NCI-H2081 treated with DMSO at 0.1 percent for 48 hours (cell line): ENCODE results near the gene NUDC.
"Not testable (repeated sequence)": the region's sequence is repeated elsewhere in the genome, so short reads cannot be mapped to it uniquely, and the experiment has no call there.

ENCODE experiments used
- DNase-seq: peaks from one replicate; lab custom pipeline; 2025; lab: John Stamatoyannopoulos, UW

NUDC gene

DNA sequence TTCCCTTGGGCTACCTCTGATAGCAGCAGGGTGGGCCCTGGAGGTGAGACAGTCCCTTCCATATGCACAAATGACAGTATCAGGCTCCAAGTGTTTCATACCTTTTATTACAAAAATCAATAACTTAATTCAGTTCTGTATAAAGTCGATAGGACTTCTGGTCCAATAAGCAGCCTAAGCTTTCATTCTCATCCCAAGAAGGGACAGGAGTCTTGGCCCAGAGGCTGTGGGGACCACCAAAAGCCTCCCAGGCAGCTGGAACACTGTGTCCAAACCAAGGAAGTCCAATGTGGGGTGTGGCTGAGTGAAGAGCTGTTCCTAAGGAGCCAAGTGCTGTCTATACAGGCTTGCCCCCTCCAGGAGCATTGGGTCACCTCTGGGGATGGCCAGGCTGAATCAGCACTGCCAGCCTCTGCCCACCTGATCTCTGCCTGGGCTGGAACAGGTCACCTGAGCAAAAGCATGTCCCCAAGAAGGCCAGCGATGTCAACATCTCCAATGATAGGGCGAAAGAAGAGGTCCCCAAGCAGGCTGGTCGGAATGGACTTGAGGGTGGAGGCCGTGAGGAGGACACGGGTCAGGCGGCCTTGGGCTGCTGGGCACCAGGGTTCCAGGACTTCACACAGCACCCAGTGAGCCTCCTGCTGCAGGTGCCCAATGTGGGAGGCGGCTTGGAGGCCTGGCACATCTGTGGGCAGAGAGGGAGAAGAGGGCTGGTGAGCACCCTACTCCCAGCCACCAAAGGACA is 10.0 kb upstream of the NUDC start:
- no peak for DNase-seq

DNA sequence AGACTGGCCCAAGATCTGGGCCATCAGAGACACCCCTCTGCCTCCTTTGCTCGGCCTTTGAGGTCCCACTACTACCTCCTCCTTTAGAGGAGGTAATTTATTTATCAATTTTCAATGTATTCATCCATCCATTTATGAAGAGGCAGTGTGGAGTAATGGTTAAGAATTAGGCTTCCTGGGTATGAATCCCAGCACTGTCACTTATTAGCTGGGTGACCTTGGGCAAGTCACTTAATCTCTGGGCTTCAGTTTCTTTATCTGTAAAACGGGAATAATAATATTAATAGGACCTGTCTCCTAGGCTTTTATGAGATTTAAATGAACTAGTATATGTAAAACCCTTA is 9.4 kb upstream of the NUDC start:
- no peak for DNase-seq

DNA sequence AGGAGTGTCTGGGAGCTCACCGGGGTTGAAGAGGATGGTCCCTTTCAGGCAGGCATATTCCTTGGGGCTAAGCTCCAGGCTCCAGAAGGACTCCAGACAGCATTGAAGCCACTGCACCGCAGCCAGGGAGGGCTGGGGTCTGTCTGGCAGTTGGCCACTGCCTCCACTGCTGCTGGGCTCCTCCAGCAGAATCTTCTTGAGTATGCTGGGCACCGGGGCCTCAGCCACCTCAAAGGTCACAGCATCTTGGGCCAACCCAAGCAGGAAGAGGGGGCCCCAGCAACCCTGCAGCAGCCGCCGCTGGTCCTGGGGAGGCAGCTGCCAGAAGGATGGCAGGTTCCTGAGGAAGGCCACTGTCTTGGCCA is 8.2 kb upstream of the NUDC start:
- no peak for DNase-seq

DNA sequence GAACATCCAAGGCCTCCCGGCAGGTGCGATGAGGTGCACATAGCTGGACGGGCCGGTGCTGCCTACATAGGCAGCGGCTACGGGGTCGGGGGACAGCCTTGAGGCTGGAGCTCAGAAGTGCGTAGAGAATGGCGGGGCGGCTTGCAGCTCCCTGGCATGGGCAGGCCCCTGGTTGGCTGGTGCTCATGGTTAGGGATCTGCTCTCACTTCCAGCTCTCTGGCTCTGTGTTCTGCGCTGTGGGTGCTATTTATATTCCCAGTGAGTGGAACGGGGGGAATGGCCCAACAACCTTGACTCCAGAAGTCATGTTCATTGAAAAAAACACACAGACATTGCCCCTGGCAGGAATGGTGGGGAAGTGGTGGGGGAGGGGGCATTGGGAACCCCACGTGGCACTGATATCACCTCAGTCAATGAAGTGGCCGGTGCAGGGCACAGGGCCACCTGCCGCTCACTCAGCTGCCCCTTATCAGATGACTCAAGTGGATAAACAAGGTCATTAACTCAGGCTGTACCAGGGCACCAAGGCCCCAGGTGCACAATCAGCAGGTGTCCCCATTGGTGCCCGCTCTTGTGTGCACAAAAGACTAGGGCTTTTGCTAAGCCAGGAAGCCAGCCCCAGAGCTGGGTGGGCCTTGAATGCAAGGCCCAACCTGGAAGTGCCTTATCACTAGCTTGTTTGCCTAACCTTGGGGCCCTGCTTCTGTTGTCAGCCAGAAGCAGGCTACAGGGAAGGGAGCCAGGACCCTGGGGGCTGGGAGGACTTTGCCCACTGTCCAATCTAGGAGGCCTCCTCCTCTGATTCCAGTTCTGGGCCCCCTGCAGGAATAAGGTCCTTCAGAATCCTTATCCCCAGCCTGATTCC is 7.6 kb upstream of the NUDC start, which contains the start of gene NR0B2:
NR0B2 (minus strand) TSS at position 222 of the 866 bp plus-strand sequence; CDS start at position 187, 35 bp downstream.
- peak; percentile 76 for DNase-seq

DNA sequence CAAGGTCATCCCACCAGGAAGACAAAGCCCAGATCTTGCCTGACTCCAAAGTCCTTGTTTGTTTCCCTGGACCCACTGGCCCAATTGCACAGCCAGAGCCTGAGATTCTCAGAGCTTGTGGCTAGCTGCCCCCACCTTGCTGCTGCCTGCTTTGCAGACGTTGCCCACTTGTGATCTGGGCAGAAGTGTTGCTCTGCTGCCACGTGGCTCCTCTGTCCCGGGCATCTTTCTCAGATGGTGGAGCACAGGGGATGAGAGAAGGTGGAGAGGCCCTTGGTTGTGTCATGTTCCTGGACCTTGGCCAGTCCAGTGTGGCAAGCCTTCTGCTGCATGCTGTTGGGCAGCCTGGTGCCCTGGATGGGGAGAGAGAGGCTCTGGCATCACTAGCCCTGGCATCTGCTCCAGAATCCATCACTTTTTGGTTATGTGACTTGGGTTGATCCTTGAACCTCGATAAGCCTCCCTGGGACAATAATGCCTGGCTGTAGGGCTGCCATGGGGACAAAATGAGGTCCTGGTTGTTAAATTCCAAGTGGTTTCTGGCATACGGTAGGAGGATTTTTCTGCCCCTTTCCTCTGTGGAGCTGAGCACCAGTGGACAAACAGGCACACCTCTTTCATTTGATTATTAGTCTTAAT is 6.2 kb upstream of the NUDC start:
- no peak for DNase-seq

DNA sequence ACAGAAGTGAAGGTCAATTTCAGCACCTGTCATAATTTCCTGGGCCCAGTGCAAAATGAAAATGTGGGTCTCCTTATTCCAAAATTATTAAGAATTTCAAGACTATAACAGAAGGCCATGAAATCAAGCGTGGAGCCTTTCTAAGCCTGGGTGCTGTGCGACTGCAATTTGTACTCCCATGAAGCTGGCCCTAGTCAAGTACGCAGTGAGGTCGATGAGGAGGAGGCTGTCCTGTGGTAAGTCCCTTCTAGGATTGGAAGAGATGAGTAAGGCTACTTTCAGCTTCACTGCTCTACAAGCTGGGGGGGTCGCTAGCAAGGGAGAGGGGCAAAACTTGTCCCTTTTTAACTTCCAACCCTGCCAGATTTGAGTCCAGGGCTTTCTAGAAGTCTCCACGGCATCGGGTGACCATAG is 410 bp upstream of the NUDC start:
- DNase-seq = no peak

DNA sequence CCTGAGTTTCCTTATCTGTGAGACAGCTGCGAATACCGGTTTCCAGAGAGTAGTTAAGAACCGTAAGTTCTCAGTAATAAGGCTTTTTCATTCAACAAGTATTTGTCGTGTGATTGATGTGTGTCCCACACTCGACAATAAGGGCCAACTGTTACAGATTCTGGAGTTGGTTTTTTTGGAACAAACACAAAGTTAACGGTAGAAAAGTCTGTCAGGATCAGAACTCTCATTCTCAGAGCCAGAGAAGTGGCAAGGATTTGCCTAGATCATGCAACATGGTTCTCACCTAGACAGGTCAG is 837 bp downstream of the NUDC start:
- no peak for DNase-seq

DNA sequence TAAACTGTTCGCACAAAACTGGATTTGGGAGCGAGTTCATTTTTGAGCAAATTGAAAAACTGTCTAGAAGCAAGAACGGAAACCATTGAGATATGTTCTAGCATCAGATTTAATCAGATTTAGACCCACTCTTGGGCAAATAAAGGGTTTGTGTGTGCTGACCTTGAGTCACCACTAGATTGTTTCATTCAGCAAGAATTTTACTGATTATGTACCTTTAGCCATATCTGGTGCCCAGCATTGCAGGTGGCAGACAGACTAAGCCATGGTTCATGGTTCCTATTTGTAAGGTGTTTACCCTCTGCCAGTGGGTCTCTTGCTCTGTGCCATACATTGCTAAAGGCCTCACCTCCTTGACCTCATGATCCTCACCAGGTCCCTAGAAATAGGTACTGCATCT is 1.4 kb downstream of the NUDC start:
- DNase-seq = no peak

DNA sequence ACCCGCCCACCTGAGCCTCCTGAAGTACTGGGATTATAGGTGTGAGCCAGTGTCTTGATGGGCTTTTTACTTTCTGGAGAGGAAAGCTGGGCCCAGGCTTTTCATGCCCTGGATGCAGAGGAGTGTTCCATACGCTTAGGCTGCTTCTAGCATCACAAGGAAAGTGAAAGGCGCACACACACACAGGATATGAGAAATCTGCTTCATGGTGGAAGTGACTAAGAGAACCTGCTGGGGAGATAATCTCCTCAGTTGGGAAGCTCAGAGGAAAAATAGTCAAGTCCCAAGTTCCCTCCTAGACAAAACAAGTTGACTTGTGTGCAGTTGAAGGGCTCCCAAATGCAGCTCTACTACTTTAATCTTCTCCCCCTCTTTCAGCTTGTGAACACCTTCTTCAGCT is 2.2 kb downstream of the NUDC start:
- DNase-seq = no peak

DNA sequence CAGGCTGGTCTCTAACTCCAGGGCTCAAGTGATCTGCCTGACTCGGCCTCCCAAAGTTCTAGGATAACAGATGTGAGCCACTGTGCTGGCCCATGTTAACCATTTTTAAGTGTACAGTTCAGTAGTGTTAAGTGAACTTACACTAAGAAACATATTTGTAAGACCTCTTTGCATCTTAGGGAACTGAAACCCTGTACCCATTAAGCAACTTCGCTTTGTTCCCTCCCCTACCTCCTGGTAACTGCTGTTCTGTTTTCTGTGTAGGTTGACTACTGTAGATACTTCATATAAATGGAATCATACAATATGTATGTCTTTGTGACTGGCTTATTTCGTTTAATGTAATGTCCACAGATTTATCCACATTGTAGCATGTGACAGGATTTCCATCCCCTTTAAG is 11.0 kb downstream of the NUDC start:
- DNase-seq = no peak

DNA sequence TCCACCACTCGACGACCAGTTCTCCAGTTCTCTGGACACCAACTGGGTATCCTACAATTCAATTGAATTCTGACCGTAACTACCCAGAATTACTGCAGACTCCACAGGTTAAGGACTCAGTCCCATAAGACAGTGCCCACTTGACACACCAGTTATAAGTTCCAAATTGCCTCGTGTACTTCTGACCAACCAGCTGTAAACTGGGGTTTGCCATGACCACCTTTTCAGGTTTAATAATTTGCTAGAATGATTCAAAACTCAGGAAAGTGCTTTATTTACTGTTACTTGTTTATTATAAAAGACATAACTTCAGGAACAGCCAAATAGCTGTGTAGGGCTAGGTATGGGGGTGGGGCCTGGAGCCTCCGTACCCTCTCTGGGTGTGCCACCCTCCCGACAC is 15.3 kb downstream of the NUDC start:
- DNase-seq = no peak

DNA sequence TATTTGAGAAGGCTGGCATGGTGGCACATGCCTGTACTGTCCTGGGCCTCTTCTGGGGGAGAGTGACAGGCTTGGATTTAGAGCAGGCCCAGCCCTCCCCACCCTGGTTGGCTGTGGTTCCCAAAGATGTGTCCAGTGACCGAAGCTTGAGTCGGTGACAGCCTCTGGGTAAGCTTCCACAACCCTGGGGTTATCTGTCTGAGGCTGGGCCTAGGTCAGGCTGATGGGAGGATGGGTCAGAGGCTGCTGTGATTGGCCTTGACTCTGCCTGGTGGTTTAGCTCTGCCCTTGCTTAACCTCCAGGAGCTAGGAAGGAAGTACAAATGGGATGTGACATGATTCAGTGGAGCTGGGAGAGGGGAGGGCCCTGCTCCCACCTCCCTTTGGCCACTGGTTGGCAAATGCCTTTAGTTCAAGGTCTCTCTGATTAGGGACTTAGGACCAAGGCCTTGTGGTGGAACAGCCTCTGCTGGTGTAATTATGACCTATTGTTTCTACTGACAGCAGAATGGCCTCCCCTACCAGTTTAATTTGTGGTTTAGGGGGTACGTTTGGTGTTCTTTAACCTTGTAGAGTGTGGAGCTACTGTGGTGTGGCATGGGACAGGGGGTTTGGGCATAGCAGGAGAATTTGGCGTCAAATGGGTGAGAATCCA is 16.6 kb downstream of the NUDC start:
- no peak for DNase-seq

DNA sequence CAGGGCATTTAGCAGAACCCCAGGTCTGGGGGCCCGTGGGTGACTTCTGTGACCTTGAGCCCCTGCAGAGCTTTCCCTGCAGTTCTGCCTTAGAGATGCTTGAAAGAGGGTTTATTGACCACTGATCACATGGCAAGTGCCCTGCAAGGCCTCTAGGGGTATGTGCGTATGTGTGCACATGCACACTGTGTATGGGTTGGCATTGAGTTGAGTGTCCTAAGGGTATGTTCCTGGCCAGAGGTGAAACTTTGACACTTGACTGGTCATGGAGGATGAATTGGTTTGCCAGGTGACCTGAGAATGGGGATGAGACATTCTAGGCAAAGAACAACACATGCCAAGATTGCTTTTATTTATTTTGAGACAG is 17.1 kb downstream of the NUDC start:
- DNase-seq = no peak

DNA sequence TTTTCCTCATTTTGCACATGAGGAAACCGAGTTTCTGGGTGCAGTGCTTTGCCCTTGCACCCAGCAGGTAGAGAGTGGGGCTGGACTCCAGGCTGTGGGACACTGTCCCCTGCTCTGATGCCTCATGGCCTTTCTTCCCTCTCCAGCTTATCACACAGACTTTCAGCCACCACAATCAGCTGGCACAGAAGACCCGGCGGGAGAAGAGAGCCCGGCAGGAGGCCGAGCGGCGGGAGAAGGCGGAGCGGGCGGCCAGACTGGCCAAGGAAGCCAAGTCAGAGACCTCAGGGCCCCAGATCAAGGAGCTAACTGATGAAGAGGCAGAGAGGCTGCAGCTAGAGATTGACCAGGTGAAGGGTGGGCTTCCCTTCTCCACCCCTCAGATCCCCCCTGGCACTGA is 19.8 kb downstream of the NUDC start:
- no peak for DNase-seq

DNA sequence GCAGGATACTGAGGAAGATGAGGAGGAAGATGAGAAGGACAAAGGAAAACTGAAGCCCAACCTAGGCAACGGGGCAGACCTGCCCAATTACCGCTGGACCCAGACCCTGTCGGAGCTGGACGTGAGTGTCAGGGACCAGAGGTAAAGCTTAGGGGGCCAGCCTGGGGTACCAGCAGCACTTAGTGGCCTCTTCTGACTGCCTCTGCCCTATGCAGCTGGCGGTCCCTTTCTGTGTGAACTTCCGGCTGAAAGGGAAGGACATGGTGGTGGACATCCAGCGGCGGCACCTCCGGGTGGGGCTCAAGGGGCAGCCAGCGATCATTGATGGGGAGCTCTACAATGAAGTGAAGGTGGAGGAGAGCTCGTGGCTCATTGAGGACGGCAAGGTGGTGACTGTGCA is 21.1 kb downstream of the NUDC start:
- no peak for DNase-seq

DNA sequence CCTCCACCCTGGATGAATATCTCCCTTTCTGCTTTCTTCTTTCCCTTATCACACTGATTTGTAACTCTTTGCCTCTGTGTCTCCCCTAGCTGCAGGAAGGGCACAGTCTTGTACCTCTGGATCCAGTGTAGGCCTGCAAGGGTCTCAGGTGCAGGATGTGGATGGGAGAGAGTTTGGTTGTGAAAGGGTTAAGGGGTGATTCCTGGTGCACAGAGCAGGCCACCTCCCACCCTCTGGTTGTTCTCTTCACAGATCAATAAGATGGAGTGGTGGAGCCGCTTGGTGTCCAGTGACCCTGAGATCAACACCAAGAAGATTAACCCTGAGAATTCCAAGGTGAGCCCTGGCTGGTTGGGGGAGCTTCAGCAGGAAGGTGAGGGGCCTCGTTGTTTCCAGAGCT is 23.6 kb downstream of the NUDC start:
- no peak for DNase-seq

DNA sequence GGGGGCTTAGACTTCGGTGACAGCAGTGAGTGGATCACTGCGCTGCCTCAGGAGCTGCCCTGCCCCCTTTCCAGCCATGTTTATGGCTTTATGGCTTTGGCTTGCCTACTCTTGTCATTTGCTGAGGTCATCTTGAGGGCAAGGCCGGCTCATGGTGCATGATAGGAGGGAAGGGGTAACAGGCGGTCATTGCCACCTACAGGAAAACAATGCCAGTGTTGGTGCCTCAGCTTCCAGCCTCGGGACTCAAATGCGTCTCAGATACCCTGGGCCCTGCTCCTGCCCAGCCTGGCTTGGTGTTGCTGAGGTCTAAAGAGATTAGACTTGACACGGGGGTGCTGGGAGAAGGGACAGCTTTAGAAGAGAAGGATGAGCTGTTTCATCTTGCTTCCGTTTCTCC is 24.2 kb downstream of the NUDC start:
- DNase-seq = no peak

DNA sequence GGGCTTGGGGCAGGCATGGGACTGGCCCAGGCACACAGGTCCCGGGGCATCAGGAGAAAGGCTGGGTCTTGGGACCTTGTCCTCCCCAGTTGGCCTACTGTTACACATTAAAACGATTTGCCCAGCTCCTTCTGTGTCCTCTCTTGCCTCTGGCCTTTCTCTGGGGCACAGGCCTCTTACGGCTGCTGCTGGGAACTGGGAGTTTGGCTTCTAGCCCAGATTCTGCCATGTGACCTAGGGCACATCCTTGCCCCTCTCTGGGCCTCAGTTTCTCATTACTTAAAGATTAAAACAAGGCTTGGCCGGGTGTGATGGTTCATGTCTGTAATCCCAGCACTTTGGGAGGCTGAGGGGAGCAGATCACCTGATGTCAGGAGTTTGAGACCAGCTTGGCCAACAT is 24.7 kb downstream of the NUDC start:
- no peak for DNase-seq

DNA sequence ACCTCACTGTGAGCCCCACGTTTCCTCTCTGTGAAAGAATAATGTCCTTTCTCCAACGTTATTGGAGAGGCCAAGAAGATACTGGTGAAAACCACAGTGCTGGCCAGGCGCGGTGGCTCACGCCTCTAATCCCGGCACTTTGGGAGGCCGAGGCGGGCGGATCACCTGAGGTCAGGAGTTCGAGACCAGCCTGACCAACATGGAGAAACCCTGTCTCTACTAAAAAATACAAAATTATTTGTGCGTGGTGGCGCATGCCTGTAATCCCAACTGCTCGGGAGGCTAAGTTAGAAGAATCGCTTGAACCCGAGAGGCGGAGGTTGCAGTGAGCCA is 27.1 kb downstream of the NUDC start:
- not testable (repeated sequence) for DNase-seq

DNA sequence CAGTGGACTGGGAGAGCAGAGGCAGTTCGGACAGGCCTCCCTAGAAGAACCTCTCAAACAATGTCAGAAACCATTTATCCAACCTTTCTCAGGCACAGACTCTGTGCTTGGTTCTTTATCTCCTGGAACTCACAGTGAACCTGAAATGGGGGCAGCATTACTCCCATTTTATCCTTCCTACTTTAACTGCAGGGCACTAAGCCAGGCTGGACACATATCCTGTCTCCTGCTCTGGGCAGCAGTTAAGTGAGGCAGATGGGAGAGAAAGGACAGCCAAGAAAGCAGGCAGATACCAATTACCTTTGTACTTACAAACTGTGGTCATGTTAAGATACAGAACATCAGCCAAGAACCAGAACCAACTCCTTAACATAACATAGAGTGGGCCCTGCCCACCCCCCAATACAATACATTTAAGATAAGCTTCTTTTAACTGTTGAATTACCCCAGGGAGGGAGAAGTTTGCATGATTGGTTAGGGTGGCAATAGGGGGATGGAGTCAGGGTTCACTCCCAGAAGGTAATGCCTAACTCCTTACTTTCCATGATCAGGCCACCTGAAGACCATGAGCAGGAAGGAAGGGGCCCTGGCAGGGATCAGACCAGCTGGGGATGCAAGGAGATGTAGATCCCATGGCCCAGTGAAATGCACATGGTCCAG is 27.9 kb downstream of the NUDC start:
- DNase-seq = no peak

DNA sequence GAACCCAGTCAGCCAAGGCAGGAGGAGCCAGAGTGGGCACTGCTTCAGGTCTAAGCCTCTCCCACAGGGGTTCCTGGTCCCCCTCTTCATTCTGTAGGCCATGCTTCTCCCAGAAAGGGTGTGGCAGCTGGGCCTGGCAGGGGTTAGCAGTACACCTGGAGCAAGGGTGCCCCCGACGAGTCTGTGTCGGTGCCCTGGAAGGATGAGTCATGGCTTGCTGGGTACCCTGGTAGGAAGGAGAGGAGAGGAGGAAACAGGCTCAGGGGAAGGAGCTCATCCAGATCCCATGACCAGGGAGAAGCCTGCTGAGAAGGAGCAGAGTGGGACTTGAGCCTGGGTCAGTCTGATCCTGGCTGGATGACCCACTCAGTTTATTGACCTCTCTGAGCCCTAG is 28.4 kb downstream of the NUDC start:
- DNase-seq = no peak

DNA sequence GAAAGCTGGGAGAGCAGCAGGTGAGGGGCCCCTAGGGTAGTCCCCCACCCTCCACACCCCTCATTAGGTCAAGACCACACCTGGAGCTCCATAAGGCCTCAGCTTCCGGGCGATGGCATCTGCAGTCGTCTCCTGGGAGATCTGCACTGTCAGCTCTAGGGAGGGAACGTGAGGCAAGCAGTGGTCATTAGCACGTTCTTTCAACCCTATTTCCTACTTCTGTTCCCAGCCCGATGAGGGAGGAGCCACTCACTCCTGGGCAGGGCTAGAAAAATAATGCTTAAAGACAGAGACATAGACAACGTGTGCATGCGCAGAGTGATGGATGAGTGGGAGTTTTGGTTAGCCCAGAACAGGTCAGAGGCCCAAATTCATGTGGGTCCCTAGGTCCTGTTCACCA is 29.1 kb downstream of the NUDC start:
- no peak for DNase-seq

DNA sequence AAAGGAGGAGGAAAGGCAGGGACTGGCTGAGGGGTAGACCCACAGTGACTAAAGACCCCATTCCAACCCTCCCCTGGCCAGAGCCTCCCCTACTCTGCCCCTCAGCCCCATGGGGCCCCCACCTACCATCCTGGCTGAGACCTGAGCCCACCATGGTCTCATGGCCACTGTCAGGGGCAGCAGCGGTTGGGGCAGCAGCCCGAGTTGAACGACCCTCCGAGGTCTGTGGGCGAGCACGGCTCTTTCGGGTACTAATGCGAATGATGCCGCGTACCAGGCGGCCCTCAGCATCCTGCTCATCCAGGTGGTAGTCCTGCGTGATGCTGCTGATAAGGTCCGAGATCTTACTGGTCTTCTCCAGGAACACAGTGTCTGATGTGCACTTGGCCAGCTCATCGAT is 29.7 kb downstream of the NUDC start:
- no peak for DNase-seq
